Naive B cell (primary cell): ENCODE results near the gene INTS11. TPM values are rescaled to one million over a fixed set of nuclear protein-coding genes. Genes with fewer than 3 reads are reported as not detected.

Experiments used
- ATAC-seq, 2 donors: fragments of 150-1000 bp; cut with Tn5 transposase; 2 replicates each; pipeline ENCODE4 v1.10.0; 2021; ENCODE audit warnings: low read depth in 2 of 2, mild to moderate bottlenecking in 2 of 2, moderate library complexity in 2 of 2
- DNase-seq: peaks from one replicate; pipeline ENCODE4 v3.0.0; 2022
- H3K27ac Mint-ChIP-seq, 6 donors: one replicate each; pipeline ENCODE4 v1.8.0; 2020 to 2022; ENCODE audit warnings: mild to moderate bottlenecking in 6 of 6, mixed read lengths in 6 of 6, moderate library complexity in 5 of 6, inconsistent platforms in 2 of 6
- H3K27me3 Mint-ChIP-seq, 3 donors: one replicate each; pipeline ENCODE4 v1.8.0; 2021 to 2022; ENCODE audit warnings: mixed read lengths in 3 of 3, mild to moderate bottlenecking in 1 of 3
- H3K36me3 Mint-ChIP-seq, 2 donors: one replicate each; pipeline ENCODE4 v1.8.0; 2020 to 2022; ENCODE audit warnings: mixed read lengths in 2 of 2, inconsistent platforms in 1 of 2, mild to moderate bottlenecking in 1 of 2
- H3K4me1 Mint-ChIP-seq, 3 donors: one replicate each; pipeline ENCODE4 v1.8.0; 2020 to 2022; ENCODE audit warnings: mixed read lengths in 3 of 3, inconsistent platforms in 1 of 3, mild to moderate bottlenecking in 1 of 3, moderate library complexity in 1 of 3
- H3K4me3 Mint-ChIP-seq, 8 donors: one replicate each; pipeline ENCODE4 v1.8.0; 2020 to 2022; ENCODE audit warnings: mild to moderate bottlenecking in 8 of 8, mixed read lengths in 8 of 8, moderate library complexity in 8 of 8, inconsistent platforms in 2 of 8
- H3K9me3 Mint-ChIP-seq, 7 donors: one replicate each; pipeline ENCODE4 v1.8.0; 2020 to 2022; ENCODE audit warnings: mixed read lengths in 7 of 7, mild to moderate bottlenecking in 5 of 7, inconsistent platforms in 2 of 7, moderate library complexity in 1 of 7
- polyA plus RNA-seq, 6 donors: library from polyadenylated mRNA; unstranded; fragments of 300-500 nt; fragmentation: Illumina TruSeq; gene quantifications; one replicate each; pipeline ENCODE4 v1.2.3, GENCODE V29; 2021; ENCODE audit warnings: low read depth in 6 of 6

INTS11 gene
- polyA plus RNA-seq, 6 donors from 2014 or later: 45.9 to 61.5 (median 54.3) TPM

DNA sequence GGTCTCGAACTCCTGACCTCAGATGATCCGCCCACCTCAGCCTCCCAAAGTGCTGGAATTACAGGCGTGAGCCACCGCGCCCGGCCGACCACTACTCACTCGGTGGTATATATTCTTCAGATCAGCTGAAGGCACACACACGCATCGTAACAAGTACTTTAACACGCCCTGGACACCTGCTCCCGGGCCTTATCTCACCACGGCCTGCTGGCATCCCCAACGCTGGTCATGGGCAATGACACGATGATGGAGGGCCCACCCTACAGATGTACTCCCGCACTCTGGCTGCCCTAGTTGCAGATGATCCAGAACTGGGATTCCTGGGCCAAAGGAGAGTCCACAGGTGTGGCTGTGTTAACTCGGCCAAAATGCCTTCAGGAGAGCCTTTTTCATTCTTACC, 62.4 kb downstream of the INTS11 start:
- no peak for DNase-seq
- Mint-ChIP-seq H3K27ac (no peak overlapping the region), H3K27me3 (no peaks in the 10 kb centered on the region), H3K36me3 (peaks cover 5 to 8% of the 10 kb centered on the region in 2 donors), H3K9me3 (peaks cover 0 to 3% (median 0%) of the 10 kb centered on the region in 7 donors), H3K4me1 (peaks cover 28 to 39% (median 32%) of the 10 kb centered on the region in 3 donors), H3K4me3 (no peak overlapping the region)
- ATAC-seq: no peak

Other genes with a start within 250 kb of the INTS11 start
- 1 to 10 TPM in 5 of 6 donors, not detected in 1; 2.0 to 6.3 (median 4.3) TPM for gene C1orf159, start 208.6 kb downstream of the INTS11 start, polyA plus RNA-seq
- not detected for gene TTLL10, start 150.8 kb downstream of the INTS11 start, polyA plus RNA-seq
- 10 to 100 TPM in 1 of 6 donors, 1 to 10 TPM in 5; 2.4 to 13.0 (median 7.9) TPM for gene TNFRSF18, start 118.1 kb downstream of the INTS11 start, polyA plus RNA-seq
- under 1 TPM in 3 of 6 donors, not detected in 3; 0.18 to 0.36 (median 0.32) TPM for gene TNFRSF4, start 110.5 kb downstream of the INTS11 start, polyA plus RNA-seq
- gene SDF4, start 92.7 kb downstream of the INTS11 start, polyA plus RNA-seq: 100 to 1,000 TPM in 1 of 6 donors, 10 to 100 TPM in 5; 64.8 to 101 (median 85.4) TPM
- 10 to 100 TPM in 5 of 6 donors, 1 to 10 TPM in 1; 6.9 to 22.9 (median 12.9) TPM for gene B3GALT6, start 92.4 kb downstream of the INTS11 start, polyA plus RNA-seq
- not detected for gene C1QTNF12, start 77.9 kb downstream of the INTS11 start, polyA plus RNA-seq
- 100 to 1,000 TPM in 1 of 6 donors, 10 to 100 TPM in 5; 75.1 to 112 (median 87.4) TPM for gene UBE2J2, start 50.8 kb downstream of the INTS11 start, polyA plus RNA-seq
- not detected for gene SCNN1D, start 44.2 kb downstream of the INTS11 start, polyA plus RNA-seq
- gene ACAP3, start 16.7 kb downstream of the INTS11 start, polyA plus RNA-seq: 1 to 10 TPM; 1.9 to 7.2 (median 3.1) TPM
- 10 to 100 TPM in 5 of 6 donors, 1 to 10 TPM in 1; 7.2 to 17.2 (median 11.9) TPM for gene PUSL1, start 16.1 kb downstream of the INTS11 start, polyA plus RNA-seq
- 10 to 100 TPM in 3 of 6 donors, 1 to 10 TPM in 3; 7.9 to 16.9 (median 10.7) TPM for gene CPTP, start 142 bp upstream of the INTS11 start, polyA plus RNA-seq
- under 1 TPM in 3 of 6 donors, not detected in 3; 0.28 to 0.44 (median 0.31) TPM for gene TAS1R3, start 6.6 kb upstream of the INTS11 start, polyA plus RNA-seq
- gene DVL1, start 24.8 kb upstream of the INTS11 start, polyA plus RNA-seq: 1 to 10 TPM in 1 of 6 donors, under 1 TPM in 4, not detected in 1; 0.40 to 1.0 (median 0.68) TPM
- not detected for gene MXRA8, start 33.9 kb upstream of the INTS11 start, polyA plus RNA-seq
- gene AURKAIP1, start 50.5 kb upstream of the INTS11 start, polyA plus RNA-seq: 100 to 1,000 TPM; 103 to 122 (median 106) TPM
- 10 to 100 TPM; 16.8 to 50.2 (median 24.6) TPM for gene CCNL2, start 74.7 kb upstream of the INTS11 start, polyA plus RNA-seq
- gene MRPL20, start 82.6 kb upstream of the INTS11 start, polyA plus RNA-seq: 100 to 1,000 TPM in 3 of 6 donors, 10 to 100 TPM in 3; 75.1 to 129 (median 102) TPM
- gene ANKRD65, start 96.6 kb upstream of the INTS11 start, polyA plus RNA-seq: 1 to 10 TPM in 1 of 6 donors, under 1 TPM in 4, not detected in 1; 0.17 to 1.5 (median 0.28) TPM
- gene VWA1, start 111.0 kb upstream of the INTS11 start, polyA plus RNA-seq: under 1 TPM in 1 of 6 donors, not detected in 5; 0.41 TPM
- gene ATAD3C, start 125.0 kb upstream of the INTS11 start, polyA plus RNA-seq: not detected
- gene ATAD3B, start 147.1 kb upstream of the INTS11 start, polyA plus RNA-seq: 10 to 100 TPM in 1 of 6 donors, 1 to 10 TPM in 3, under 1 TPM in 2; 0.20 to 10.2 (median 2.9) TPM
- gene ATAD3A, start 187.5 kb upstream of the INTS11 start, polyA plus RNA-seq: 10 to 100 TPM in 1 of 6 donors, 1 to 10 TPM in 5; 2.1 to 13.0 (median 5.8) TPM
- not detected for gene TMEM240, start 216.0 kb upstream of the INTS11 start, polyA plus RNA-seq